GM21423 (cell line): ENCODE measurements around the gene VSTM2L.

ENCODE experiments used
- ATAC-seq: cut with Tn5 transposase; IDR thresholded peaks from one replicate; pipeline ENCODE4 v1.9.1; 2021; ENCODE audit warnings: mild to moderate bottlenecking, moderate library complexity; ENCODE audit not compliant: unreplicated experiment

VSTM2L gene

DNA sequence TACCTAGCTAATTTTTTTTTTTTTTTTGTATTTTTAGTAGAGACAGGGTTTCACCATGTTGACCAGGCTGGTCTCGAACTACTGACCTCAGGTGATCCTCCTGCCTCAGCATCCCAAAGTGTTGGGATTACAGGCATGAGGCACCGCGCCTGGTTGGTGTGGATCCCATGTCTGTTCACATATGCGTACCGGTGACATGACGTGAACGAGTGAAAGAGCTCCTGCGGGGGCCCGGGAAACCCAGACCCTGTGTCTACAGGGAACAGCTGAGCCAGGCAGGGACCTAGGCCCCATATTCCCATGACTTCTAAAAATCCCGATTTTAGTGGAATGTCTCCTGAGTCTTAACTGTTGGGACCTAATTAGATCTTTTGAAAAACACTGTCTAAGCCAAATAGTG, 33.1 kb downstream of the VSTM2L start:
- ATAC-seq: no peak

DNA sequence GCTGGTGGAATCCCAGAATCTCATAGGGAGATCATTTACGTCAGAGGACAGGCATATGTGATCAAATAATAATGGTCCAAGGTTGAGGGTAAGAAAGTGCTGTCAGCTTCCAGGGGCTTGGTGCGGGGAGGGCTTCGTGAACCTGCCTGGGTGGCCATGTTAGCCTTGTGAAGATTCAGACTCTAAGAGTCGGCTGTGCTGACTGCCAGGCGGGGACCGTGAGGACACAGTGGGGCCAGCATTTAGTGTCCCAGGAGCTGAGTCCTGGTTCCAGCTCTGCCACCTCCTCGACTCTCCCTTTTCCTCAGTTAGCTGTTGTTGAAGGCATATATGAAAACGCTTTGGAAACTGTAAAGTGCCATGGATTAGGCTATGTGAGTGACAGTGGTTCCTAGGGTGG, 33.5 kb downstream of the VSTM2L start:
- ATAC-seq: no peak

DNA sequence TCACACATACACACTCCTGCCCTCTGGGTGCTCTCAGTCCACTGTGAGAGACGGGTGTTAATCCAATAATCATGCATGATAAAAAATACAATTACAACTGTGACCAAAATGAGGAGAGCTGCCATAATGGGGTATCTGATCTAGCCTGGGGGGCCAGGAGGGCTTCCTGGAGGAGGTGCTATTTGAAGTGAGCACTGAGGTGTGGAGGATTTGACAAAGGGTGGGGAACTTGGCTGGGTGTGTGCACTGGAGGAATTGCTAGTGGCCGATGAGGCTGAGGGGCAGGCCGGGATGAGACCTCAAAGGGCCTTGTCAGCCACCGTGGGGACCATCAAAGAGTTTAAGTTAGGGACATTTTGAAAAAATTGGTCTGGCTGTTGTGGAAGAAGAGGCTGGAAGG, 34.8 kb downstream of the VSTM2L start:
- no peak for ATAC-seq

DNA sequence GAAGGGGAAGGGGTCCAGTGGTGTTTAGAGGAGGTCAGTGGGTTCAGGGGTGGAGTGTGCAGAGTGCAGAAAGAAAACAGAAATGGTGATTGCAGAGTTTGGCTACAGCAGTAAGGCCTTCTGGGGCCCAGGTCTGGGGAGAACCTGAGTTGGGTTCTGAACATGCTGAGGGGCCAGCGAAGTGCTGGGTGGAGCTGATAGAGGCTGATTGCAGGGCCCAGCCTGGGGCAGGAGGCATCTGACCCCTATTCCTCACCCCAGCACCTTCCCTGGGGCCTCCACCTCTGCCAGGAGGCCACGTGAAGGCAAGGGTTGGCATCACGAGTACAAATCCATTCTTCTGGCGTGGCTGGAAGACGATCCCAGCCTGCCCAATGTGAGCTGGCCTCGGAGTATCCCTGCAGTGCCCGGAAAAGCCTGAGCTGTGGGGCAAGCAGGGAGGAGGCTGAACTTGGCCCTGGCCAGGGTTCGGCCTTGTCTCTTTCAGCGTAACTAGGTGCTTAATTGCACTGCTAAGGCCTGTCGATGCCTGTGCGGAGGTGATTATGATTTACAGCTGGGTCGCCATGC, 35.3 kb downstream of the VSTM2L start:
- no peak for ATAC-seq

DNA sequence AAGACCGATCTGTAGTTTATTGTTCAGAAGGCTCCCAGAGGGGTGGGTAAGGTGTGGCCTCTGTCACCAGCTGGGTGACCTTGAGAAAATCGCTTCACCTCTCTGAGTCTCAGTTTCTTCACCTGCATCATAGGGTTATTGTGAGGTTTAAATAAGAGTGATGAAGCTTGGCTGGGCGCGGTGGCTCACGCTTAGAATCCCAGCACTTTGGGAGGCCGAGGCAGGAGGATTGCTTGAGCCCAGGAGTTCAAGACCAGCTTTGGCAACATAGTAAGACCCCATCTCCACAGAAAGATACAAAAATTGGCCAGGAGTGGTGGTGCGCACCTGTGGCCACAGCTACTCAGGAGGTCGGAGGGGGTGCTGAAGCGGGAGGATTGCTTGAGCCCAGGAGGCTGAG, 36.0 kb downstream of the VSTM2L start:
- ATAC-seq: no peak

DNA sequence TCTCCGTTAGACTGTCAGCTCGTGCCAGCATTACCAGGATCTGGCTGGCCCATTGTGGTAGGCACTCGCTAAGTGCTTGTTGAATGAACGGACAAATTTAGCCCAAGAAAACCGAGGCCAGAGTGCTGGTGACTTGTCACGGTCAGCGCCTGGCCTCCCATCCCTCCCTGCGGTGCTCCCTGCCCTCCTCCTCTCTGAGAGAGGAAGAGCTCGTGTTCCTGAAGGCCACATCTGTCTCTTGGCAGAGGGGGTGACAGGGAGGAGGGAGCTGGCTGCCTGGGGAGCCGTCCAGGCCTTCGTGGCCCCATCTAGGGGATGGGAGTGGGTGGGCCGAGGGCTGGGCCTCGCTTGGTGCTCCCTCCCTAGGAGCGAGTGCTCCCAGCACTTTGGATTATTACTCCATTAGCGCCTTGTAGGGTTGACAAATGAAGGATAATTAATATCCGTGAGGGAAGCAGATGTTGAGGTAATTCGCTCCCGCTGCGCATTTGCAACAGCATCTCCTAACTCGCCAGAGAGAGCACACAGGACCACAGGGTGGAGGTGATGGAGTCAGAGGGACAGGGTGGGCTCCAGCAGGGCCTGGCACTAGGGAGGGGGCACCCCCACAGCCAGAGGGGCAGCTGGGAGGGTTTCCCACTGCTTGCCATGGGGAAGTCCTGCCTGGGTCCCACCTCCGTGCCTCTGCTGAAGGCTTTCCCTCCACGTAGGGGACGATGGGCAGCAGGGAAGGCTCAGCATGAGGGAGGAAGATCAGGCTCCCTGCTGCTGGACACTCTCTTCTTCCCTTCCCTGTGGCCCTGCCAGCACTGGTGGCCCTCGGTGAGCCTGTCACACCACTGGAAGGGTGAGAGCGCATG, 37.0 kb downstream of the VSTM2L start:
- ATAC-seq: no peak

DNA sequence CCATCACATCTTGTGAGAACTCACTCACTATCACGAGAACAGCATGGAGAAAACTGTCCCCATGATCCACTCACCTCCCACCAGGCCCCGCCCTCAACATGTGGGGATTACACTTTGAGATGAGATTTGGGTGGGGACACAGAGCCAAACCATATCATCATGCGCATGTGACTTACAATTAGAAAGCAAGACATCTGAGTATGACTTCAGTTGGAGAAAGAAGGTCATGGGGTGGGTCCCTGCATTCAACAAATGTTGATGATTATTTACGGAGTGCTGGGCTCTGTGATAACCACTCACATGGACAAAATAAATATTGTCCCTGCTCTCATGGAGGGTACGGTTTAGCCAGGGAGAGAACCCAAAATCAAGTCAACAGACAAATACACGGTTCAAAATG, 37.9 kb downstream of the VSTM2L start:
- ATAC-seq: no peak

DNA sequence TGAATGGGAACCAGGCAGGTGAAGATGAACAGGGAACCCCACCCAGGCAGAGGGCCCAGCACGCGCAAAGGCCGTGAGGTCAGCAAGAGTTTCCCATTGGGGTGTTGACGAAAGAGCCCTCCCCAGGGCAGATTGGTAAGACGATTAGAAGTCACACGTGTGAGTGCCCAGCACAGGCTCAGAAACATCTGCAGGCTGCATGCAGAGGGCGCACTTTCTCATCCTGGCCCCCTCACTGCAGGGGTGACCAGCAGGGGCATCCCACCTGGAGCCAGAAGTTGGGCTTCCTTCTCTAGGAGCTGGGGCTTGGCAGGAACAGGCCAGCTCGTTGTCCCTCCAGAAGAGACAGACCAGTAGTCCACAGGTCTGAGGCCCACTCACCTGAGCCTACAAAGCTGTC, 38.4 kb downstream of the VSTM2L start:
- no peak for ATAC-seq

DNA sequence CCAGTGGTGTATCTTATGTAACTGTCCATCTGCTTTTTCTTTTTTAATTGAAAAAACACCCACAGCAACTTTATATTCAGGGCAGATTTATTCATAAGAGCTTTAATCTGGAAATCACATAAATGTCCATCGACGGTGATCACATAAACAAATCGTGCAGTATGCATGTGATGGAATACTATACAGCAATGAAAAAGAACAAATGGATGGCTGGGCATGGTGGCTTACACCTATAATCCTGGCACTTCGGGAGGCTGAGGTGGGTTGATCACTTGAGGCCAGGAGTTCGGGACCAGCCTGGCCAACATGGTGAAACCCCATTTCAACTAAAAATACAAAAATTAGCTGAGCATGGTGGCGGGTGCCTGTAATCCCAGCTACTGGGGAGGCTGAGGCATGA, 39.1 kb downstream of the VSTM2L start:
- no peak for ATAC-seq

DNA sequence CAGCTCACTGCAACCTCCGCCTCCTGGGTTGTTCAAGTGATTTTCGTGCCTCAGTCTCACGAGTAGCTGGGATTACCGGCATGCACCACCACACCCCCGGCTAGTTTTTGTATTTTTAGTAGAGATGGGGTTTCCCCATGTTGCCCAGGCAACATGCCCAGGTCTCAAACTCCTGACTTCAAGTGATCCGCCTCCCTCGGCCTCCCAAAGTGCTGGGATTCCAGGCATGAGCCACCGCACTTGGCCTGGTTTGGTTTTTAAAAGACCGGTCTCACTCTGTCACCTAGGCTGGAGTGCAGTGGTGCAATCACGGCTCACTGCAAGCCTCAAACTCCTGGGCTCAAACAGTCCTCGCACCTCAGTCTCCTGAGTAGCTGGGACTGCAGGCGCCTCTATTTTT, 40.1 kb downstream of the VSTM2L start:
- no peak for ATAC-seq

DNA sequence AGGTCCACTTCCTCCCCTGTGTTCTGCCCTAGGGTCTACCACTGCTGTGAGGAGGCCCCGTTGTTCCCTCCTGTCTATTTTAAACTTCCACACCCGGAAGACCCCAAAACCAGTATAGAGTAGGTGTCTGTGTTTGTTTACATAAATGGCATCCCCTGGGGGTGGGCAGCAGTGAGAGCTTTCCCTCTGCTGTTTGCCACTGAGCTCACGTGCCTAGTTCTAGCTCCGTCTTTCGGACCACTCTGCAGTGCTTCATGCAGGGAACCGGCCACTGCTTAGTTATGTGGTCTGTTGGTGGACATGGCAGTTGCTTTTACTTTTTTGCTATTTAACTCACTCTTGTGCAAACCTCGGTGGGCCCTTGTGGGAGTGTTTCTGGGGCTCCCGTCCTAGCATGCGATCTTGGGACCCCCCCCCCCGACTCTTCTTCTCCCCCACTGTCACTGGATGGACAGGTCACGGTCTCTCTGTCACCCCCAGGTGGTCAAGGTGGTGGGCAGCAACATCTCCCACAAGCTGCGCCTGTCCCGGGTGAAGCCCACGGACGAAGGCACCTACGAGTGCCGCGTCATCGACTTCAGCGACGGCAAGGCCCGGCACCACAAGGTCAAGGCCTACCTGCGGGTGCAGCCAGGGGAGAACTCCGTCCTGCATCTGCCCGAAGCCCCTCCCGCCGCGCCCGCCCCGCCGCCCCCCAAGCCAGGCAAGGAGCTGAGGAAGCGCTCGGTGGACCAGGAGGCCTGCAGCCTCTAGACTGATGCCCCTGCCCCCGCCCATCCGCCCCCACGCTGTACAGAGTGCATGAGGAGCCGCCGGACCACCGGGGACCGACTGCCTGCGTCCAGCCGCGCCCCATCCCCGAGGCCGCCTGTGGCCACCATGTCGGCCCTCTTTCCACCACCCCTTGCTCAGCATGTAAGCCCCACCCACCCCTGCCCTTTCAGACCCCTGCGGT, 40.9 kb downstream of the VSTM2L start:
- no peak for ATAC-seq

DNA sequence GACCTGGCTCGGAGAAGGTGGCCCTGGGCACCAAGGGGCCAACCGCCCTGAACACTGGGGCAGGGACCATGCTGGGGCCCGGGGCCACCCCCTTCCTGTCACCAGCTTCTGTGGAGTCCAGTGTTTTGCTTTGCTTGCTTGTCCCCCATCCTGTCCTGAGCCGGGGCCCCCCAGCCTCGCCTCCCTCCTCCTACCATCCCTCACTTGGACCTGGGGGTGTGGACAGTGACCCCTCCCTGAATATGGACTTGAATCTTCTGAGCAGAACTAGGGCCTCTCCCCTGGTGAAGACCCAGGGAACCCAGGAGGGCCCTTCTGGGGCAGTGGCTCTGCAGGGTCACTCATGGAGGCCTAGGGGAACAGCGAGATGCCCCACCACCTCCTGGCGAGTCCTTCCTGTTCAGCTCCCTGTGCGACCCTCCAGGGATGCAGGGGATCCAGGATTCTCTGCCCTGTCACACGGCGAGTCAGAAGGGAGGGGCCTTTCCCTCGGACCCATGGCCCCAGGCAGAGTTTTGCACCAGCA, 41.6 kb downstream of the VSTM2L start:
- no peak for ATAC-seq

DNA sequence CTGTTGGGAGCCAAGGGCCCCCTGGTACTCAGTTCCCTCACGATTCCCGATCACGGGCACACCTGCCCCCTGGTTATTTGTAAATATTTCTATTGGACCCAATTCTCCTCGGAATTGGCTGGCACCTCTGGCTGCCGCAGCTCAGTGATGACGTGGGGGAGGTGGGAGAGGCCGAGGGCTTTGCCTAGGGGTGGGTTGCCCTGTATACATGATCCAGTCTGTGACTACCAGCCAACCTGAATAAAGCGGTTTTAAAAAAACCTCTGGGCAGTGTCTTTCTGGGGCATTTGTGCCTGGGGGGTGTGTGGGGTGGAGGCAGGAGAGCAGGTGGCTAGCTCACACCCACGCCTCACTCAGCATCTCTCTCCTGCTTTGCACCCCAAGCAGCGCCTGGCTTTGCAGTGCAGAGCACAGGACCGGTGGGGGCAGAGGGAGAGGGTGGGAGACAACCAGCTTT, 42.2 kb downstream of the VSTM2L start:
- ATAC-seq: no peak

DNA sequence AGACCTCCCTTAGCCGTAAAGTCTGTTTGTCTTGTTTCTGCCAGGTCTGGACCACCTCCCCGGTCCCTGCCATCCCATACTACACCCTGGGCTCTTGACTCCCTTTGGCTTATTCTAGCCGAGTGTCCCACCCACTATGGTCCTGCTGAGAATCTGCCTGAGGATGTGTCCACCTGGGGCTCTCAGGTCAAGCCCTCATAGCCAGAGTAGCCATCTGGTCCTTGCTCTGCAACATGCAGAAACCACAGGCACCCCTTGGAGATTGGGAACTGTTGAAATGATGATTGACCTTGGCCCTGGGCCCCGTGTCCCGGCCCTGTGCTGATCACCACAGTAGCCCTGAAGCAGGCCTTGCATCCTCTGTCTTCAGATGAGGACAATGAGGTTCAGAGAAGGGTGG, 44.0 kb downstream of the VSTM2L start:
- ATAC-seq: no peak

DNA sequence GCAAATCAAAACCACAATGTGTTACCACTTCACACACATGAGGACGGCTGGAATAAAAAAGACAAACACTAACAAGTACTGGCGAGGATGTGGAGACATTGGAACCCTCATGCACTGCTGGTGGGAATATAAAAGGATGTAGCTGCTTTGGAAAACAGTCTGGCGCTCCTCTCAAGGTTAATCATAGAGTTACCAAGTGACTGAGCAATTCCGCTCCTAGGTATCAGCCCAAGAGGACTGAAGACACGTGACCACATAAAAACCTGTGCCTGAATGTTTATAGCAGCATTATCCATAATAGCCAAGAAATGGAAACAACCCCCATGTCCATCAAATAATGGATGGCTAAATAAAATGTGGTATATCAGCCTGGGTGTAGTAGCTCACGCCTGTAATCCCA, 45.0 kb downstream of the VSTM2L start:
- ATAC-seq: no peak

DNA sequence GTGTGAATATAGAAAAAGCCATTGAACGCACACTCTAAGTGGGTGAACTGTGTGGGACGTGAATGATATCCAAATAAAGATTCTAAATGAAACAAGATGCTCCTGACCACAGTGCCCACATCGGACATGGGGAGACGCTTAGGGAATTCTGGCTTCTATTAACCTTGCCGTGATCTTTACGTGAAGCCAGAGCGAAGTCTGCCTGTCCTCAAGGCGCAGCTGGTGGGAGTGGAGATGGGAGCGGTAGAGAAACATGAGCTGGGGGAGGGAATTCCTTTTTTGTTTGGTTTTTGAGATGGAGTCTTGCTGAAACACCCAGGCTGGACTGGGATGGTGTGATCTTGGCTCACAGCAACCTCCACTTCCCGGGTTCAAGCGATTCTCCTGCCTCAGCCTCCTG, 46.0 kb downstream of the VSTM2L start:
- no peak for ATAC-seq

DNA sequence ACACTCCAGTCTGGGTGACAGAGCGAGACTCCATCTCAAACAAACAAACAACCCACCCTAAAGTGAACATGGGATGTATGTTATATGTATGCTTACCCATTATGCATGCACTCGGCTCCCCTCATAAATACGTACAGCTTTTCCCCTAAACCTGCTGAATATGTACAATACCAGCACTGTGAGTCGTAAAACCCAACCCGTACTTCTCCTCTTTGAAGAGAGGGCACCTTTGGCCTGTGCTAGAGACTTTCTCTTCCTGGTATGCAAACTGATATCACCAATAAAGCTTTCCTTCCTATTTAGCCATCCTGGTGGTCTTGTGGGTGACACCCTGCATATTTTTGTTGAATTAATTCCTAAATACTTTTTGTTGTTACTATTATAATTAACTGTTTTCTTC, 51.3 kb downstream of the VSTM2L start:
- ATAC-seq: no peak

DNA sequence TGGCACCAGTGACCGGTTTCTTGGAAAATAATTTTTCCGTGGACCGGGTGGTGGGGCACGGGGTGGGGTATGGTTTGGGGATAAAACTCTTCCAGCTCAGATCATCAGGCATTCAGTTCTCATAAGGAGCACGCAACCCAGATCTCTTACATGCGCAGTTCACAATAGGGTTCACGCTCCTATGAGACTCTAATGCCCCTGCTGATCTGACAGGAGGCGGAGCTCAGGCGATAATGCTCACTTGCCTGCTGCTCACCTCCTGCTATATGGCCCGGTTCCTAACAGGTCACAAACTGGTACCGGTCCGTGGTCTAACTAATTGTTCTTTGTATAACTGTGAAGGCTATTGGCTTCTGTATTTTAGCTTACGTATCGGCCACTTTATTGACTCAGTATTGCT, 51.7 kb downstream of the VSTM2L start:
- ATAC-seq: no peak

DNA sequence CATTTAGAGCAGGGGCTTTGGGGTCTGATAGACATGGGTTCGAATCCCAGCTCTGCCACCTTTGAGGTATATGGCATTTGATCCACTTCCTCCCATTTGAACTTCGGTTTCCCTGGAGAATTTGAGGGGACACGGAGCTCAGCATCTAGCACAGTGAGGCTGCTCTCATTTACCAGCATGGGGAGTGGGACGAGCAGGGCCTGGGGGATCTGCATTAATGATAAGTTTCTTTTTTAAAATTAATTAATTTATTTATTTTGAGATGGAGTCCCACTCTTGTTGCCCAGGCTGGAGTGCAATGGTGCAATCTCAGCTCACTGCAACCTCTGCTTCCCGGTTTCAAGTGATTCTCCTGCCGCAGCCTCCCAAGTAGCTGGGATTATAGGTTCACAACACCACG, 52.6 kb downstream of the VSTM2L start:
- no peak for ATAC-seq

DNA sequence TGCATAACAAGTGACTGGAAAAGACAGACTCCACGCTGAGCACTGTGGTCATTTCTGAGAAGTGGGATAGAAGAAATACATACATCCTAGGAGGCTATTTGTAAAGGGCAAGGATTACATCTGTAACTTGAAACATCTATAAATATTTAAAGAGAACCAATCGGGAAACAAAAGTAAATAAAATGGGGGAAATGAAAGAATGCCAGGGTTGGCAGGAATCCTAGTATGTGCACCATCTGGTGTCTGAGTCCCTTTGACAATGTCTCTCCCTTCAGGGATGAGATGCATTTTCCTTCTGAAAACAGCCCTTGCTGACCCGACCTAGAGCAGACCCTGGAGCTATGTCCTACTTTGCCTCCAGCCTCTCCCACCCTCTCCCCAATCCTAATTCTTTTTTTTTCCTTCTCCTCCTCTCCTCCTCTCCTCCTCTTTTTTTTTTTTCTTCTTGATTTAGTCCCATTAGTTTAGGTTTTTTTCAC, 53.2 kb downstream of the VSTM2L start:
- ATAC-seq: no peak

DNA sequence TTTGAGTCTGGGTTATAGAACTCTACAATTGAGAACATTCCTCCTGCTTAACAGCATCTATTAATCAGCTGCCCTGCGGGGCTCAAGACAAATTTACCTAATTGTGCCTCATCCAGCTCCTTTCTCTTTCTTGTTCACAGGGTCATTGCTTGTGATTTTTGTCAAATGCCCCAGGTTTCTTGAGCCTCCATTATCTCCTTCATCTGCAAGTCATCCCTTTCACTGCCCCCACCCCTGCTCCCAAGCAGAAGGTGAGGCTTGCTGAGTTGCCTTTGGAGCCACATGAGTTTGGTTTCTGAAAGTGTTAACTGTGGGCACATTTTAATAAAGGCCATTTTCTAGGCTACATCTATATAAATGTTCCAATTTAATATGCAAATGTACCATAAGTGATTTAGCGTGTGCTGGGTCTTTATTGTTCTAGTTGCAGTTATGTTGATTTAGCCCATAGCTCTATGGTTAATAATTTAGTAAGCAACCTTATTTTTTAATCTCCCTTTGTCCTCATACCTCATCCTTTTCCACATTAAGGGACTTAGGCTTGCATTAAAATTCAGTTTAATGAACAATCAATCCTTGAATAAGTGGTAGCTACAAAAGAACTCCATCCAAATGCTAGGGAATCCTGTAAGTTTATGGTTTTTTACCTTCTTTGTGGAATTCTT, 56.1 kb downstream of the VSTM2L start:
- ATAC-seq: no peak
